ENCODE measurements around the gene LHX8.
"Not testable (repeated sequence)": the region's sequence is repeated elsewhere in the genome, so short reads cannot be mapped to it uniquely, and the experiment has no call there.

The LHX8 gene

DNA sequence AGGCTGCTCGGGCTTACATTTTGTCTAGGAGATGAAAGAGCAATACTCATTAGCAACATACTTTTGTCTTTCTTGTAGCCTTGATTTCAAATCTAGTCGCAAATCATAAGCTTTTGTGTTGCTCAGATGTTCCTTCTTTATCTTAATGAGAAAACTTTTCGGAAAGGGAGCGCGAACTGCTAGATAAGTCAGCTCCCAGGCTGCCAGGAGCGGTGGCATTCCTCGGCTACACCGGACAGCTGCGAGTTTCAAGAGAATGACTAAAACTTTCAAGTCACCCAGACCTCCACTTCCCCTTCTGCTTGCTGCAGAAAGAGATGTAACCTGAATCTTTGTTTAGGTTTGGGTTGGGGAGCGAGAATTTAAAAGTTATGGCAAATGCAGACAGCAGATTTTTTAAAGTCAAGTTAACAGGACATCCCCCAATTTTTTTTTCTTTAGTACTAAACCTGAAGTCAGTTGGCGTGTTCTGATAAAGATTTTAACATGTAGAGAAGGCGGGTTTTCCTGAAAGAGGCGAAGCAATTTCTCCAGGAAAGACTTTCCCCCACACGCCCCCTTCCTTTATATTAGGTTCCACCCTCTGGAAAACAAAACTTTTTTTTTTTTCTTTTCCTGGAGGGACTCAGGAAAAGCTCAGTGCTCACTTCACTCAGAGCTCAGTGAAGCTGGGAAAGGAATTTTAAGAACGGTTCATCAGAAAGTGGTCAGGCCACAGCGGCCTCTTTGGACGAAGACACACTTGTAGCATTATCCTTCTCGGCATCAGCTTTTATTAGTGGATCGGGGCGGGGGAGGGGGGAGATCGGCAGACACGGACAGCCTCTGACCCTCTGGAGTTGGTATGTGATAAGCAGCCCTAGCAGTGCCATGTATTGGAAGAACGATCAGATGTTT lies at the start of gene LHX8:
Gene LHX8, plus strand, starts transcription at position 639 of the 897 bp plus-strand sequence. CDS start 2,227 bp downstream, outside the sequence.
- DNase-seq (ENCODE audit: low read depth in 3 of 3) = no peak

DNA sequence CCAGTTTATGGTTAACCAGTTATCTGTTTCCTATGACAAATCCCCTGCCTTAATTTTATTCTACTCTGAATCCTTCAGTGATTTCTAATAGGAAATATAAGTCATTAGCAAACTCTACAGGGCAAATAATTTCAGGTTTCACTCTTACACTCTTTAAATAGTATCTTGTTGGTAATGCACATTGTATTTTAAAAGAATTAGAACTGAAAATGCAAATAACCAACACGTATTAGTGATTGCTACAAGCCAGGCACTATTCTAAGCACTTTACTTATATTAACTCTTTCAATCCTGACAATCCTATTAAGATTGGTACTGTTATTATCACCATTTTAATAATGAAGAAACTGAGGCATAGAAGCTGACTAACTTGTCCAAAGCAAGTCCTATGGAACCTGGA lies 48.3 kb upstream of the LHX8 start:
- DNase-seq (ENCODE audit: low read depth in 3 of 3) = no peak

DNA sequence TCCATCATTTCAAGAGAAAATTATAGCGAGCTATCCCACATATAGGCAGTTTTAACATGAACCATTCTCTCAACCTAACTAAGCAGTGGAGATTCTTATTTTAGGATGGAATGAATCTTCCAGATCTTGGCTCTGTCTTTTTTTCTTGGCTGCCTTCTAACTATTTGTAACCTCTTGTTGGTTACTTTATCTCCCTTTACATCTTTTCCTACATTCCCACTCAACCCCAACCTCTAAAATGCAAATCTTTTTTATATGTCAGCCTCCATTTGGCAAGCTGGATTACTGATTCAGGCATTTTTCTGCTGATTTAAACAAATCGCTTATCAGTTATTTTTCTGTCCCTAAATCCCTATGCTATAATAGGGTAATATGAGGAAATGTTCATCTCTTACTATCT lies 46.9 kb upstream of the LHX8 start:
- DNase-seq (ENCODE audit: low read depth in 3 of 3) = no peak

DNA sequence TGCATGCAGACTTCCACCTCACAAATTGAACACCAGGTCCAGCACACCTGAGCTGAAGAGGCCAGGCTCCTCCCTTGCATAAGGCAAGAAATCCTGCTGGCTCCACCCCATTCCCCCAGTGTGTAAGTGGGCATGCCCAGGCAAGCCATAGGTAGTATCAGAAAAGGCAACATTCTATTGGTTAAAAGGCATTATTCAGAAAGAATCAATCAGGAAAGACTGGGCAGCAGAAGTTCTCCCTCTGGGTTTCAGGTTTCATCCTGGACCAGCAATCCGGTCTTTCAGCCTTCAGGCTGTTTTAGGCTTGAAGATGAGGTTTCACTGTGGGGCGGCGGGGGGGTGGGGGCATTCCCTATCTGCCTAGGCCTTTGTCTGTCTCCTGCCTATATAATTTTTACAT lies 42.0 kb upstream of the LHX8 start:
- no peak for DNase-seq (ENCODE audit: low read depth in 3 of 3)

DNA sequence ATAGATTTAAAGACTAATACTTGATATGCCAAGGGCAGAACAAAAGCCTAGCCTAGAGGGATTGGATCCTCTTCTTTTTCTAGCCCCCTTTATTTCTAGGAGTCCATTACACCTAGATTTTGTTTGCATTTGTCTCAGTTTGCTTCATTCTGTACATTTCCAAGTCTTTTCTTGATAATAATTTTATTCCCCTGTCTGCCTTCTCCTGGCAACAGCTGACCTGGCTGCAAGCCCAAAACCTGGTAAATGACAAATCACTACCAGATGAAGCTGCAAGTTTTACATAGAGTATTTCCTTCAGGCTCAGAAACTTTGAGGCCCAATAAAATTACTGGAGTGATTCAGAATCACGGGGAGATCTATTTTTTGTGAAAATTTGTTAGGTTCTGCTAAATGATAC lies 36.5 kb upstream of the LHX8 start:
- no peak for DNase-seq (ENCODE audit: low read depth in 3 of 3)

DNA sequence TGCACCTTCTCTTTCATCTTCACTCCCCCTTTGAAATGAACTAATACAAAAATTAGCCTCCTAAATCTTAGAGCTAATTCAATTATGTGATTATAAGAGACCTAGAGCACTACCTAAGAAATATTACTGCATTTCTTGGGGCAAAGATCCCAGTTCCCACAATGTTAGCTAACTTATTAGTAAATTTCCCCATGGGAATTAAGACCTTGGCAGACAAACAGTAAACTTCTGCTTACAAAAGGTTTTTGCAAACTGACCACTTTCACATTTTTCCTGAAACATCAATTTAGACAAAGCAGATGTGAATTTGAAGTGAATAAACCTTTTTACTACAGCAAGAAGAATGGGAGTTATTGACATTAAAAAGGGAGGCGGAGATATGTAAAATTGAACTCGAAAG lies 34.6 kb upstream of the LHX8 start:
- no peak for DNase-seq (ENCODE audit: low read depth in 3 of 3)

DNA sequence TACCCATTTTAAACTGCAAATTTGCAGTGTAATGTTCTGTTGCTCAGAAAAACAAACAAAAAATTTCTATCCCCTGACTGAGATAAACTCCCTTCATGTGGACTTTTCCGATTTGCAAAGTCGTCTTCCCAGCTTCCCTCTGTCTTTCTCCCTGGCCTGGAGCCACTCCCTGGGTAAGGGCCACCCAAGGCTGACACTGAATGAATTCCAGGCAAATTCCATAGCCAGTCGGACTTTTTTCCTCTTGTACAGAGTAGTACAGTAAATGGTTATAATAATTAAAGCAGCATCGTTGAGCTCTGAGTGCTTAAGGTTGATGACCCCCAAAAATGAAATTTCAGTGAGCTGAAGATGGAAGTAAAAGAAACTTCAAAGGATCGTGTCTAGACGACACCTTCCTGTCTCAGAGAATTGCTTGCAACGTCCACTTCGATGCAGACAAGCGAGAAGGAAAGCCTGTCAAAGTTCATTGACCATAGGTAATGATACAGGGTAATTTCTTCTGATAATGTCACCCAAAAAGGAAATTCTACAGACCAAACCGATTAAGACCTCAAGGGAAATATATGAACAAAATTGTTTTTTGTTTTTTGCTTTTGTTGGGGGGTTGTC lies 33.6 kb upstream of the LHX8 start:
- no peak for DNase-seq (ENCODE audit: low read depth in 3 of 3)

DNA sequence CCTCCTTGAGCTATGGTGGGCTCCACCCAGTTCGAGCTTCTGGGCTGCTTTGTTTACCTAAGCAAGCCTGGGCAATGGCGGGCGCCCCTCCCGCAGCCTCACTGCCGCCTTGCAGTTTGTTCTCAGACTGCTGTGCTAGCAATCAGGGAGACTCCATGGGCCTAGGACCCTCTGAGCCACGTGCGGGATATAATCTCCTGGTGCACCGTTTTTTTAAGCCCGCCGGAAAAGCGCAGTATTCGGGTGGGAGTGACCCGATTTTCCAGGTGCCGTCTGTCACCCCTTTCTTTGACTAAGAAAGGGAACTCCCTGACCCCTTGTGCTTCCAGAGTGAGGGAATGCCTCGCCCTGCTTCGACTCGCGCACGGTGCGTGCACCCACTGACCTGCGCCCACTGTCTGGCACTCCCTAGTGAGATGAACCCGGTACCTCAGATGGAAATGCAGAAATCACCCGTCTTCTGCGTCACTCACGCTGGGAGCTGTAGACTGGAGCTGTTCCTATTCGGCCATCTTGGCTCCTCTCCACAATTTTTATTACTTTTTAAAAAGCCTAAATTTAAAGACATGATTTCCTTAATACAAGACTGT lies 21.7 kb upstream of the LHX8 start:
- DNase-seq (ENCODE audit: low read depth in 3 of 3) = not testable (repeated sequence)

DNA sequence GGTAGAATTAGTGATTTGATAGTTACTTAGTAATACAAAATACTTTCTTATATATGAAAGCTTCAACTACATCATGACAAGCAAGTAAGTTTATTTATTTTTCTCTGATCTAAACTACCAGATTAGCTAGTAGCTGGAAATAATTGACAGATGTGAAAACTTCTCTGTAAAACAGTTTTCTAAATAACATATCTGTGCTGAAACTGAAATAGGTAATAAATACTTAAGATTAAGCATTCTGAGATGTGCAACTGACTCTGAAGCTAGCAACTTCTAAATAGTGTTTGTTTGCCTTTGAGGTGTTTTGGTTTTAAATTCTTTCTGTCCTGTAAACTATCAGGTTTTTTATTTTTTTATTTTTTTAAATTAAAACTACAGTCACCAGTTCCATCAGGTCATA lies 18.5 kb upstream of the LHX8 start:
- DNase-seq (ENCODE audit: low read depth in 3 of 3) = no peak

DNA sequence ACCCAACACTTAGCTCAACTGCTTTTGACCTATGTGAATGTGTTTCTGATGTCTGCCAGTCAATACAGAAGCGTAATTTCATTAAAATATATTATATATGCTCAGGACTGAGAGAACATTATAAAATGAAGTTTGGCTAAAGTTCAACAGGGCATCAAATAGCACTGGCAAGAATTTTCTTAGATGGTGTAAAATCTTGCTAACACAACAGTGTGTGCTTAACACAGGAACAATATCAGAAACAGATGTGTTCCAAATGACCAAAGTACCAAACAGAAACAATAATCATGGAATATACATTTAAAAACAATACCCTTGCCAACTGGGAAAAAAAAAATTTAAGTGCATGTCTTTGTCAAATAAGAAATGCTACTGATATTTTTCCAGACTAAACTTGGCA lies 10.4 kb upstream of the LHX8 start:
- no peak for DNase-seq (ENCODE audit: low read depth in 3 of 3)

DNA sequence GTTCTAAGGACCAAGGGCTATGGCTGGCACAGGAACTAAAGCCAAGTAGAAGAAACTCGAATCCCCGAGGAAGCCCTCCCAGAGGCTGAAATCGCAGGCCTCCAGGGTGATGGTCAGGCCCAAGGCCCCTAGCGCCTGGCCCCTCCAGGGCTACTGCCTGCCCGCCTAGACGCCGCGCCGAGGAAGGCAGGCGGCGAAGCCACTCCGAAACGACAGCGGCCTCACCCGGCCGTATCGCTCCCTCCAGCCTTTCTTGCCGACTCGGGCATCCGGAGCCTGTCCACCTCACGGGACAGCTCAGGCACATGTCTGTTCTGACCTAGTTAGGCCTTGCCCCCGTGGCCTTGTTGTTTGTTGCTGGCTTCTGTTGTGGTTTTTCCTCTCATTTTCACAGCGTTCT lies 9.7 kb upstream of the LHX8 start:
- DNase-seq (ENCODE audit: low read depth in 3 of 3) = no peak

DNA sequence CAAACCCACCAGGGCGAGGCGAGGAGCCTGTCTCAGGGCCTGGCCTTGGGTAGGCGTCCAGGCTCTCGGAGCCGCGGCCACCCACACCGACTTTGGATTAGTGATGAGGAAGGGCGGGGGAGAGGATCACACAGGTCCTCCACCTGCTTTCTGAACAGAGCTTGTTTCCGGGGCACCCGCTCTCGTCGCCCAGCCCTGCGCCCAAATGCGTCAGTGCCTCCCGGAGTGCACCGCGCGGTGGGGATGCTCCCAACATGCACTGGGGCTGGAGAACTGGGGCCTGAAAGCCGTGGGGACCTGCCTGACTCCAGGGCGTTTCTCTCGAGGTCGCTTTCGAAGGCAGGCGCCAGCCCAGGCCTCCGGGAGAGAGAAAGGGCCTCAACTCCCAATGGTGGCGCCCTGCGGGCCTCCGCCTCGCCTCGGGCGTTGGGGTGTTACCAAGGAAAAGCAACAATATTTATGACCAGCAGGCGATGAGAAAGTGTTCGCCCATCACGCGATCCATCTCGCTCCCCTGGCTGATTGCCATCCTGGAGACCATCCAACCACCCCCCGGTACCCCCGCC lies 8.9 kb upstream of the LHX8 start:
- DNase-seq (ENCODE audit: low read depth in 3 of 3) = no peak

DNA sequence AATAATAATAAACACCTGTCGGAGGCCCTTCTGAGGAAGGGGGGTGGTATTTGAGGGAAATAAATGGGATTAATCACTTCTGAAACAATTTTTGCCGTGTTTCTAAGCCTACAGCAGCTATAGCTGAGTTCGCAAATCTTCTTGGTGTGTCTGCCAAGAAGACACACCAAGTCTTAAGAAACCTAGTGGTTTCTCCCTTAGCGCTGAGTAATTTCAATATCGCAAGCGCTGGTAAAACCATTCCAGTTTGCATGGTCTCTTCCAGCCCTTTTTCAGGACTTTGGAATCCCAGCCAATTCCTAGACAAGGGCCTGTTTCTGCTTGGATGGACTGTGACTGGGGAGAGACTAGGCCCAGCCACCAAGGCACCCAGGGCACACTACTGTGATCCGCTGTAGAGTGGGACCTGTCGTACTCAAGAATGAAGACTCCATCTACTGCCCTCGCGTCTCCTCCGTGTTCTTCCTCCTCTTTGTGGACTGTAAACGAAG lies 7.5 kb upstream of the LHX8 start:
- DNase-seq (ENCODE audit: low read depth in 3 of 3) = no peak

DNA sequence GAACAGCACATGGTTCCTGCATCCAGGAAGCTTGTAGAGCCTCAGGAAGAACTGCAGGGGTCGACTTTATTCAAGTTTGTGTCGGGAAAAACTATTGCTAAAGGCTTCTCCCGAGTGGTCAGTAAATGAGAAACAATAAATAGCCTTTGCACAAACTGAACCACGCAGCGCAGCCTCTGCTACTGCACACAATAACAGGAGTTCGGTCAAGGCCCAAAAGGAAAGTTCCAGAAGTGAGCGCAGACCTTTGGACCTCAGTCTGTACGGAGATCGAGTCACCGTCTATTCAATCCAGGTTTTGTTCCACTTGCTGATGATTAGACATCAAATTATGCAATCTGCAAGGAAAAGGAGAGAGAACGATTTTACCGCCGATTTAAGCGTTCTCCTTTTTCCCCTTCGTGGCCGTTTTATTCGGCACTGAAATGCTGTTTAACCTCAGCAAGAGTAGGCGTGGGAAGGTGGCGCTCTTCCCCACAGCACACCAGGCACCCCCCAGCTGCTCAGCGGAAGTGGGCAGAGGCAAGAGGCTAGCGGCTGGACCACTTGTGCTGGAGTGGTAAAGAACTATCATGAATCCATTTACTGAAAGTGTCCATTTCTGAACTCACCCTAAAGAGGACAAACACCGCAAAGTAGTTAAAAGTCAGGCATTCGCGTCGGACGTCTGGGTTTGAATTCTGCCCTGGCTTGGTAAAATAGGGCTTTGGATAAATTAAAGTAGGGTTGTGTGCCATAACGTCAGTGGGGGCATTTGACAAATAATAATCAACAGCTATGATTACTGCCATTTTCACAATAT lies 6.1 kb upstream of the LHX8 start:
- no peak for DNase-seq (ENCODE audit: low read depth in 3 of 3)

DNA sequence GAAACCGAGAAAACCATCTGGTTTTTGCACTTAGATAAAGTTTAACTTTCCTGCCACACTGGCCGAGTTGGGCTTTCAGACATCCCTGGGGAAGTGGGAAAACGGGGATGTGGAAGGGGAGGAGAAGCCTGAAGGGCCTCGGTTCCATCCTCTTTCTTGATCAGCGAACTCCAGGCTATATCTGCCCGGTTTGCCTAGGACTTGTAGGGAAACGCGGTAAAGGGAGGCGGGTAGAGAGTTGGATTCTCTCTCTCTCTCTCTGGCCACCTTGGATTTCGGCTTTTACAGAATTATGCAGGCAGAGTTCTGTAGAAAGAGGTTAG lies 4.6 kb upstream of the LHX8 start:
- no peak for DNase-seq (ENCODE audit: low read depth in 3 of 3)

DNA sequence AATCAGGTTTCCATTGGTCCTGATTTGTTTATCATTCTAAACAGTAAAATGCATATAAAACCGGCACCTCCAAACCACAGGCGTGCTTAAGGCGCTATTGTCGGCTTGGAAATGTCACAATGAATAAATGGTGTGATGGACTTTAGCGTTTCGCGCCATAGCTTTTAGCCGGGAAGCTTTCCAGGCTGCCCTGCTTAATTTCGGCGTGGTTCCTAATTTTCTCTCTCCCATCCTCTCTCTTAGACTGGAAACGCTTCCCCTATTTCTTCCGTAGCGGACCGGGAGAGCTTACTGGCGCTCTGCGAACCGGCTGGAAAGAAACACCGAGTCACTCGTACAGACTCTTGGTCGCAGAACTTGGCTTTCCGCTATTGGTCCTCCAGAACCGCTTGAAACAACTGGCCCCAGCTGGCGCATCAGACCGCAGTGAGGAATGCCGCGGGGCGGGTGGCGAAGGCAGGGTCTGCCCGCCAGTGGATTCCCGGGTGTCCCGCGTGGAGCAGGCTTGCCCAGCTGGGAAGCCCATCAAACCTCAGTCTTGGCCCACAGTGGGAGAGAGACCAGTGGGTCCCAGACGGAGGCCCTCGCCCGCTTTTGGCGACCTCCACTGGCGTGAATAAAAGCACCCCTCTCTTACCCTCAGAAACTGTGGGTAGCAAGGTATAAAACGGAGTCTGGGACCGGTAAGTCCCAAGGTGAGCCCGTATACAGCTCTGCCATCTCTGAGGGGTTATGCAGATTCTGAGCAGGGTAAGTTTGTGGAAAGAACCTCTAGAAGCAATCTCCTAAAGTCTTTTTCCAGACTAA lies 4.0 kb upstream of the LHX8 start:
- no peak for DNase-seq (ENCODE audit: low read depth in 3 of 3)

DNA sequence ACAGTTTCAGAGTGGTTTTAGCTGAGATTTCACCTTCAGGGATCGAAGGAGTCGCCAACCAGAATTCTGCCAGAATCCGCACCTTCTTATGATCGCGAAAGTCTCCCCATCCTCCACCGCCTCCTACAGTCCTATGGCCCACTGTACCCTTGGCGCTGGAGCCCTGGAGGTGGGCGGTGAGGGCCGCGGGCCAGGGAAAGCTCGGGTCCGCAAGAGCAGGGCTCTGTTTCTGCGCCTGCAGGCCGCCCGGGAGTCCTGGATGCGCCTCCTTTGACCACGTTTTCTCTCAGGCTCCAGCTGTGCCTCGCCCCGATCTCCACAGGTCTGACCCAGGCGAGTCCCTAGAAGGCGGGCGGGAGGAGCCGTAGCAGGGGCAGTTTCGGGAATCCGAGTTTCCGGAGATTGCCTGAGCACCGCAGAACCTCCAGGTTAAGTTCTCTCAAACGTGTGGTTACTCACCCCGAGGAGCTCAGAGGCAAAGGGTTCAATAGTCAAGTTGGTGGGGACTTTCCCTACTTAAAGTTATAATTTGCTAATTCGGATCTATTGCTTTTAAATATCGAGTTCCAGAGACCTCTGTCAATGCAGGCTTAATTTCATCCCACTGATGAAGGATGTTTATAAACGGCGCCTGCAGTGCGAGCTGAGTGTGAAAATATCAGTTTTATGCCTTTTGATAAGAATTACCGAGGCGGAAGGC lies 3.2 kb upstream of the LHX8 start:
- no peak for DNase-seq (ENCODE audit: low read depth in 3 of 3)

DNA sequence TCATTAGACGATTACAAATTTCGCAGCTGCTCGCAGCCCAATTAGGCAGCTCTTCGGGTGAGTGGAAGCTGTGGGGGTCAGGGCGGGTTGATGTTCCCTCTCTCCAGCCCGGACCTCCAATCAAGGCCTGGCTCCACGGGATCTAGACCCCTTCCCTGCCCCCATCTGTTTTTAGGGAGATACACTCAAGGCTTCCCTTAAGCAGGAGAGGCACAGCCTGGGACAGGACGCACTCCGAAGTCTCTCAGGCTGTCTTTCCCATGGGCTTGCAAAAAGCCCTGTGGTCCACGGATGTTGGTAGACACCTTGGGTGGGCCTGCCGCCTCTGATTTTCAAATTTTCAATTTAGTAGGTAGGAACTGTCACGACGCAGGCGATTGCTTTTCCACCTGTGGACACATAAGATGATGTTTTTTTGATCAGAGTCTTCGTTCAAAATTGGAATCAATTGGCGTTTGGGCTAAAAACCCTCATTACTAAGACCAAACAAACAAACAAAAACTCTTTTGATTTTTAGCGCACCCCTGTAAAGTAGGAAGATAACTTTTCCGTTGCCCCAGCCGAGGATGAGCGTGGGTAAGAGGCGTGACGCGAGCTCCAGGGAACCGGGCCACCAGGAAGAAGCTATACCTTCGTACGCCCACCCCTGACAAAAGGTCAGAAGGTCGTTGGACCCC lies 2.5 kb upstream of the LHX8 start:
- DNase-seq (ENCODE audit: low read depth in 3 of 3) = no peak

DNA sequence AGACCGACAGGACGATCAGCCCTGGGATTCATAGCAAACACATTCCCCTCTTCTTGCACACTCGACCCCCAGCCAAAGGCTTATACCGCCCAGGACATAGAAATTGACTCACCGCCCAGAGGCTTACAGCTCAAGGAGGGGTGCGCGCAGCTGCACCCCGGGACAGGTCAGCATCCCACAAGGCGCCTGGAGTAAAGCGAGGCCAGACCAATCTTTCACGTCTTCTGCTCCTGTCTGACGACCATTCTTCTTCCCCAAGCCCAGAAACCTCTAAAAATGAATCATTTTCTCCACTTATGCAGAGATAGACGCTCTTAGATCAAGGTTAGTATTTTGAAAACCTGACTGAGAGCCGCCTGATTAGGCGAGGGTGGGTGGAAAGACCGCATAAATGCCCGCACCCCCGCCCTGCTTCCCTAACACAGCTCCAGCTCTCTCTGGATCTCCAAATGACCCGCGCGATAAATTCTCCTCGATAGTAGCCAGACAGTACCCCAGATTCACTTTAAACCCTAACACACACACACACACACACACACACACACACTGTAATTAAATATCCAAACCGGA lies 1.9 kb upstream of the LHX8 start:
- DNase-seq (ENCODE audit: low read depth in 3 of 3) = no peak

Data from stimulated activated CD4-positive, alpha-beta T cell treated with anti-CD3 and anti-CD28 coated beads, TNF-alpha, amount 100 ng/mL, for 4 hours (primary cell).